Measurements from ENCODE around the gene PPIH. TPM values are rescaled to one million over a fixed set of nuclear protein-coding genes. Genes with fewer than 3 reads are reported as not detected.
"Not testable (repeated sequence)": the region's sequence is repeated elsewhere in the genome, so short reads cannot be mapped to it uniquely, and the experiment has no call there.

Gene PPIH
- 34.4 TPM for polyA plus RNA-seq (2013, experiment 1 of 2; ENCODE audit: insufficient read length)
- polyA plus RNA-seq (2013, experiment 2 of 2; ENCODE audit: insufficient read length): 30.2 TPM

DNA sequence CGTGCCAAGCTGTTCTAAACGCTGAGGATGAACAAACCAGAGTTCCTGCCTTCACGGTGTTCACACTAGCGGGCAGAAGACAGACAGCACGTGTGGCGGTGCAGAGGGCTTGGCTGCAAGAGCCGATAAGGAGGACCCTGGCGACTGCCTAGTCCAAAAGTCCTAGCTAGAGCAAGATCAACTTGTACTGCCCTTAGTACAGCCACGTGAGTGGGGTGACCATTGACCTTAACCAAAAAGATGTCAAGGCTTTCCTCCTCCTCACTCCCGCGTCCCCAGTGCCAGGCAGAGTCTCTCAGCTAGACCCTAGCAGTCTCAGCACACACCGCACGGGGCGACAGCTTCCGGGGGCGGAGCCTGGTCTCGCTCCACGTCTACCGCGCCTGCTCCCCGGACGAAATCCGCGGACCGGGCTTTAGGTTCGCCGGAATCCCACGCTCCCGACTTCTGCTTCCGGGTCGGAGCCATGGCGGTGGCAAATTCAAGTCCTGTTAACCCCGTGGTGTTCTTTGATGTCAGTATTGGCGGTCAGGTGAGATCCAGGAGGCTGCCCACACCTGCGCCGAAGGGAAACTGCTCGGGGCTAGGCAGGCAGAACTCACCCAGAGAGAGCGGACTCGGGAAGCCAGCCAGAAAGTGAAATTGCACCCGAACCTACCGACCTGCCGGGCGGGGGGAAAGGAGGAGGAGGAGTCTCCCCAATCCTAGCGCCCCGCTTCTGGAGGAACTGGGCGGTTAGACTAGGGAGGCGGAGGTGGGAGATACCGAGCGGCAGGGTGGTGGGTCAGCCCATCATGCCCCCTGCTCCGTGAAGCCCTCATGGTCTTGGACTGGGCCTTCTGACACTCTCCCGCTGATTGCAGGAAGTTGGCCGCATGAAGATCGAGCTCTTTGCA lies at the start of gene PPIH:
PPIH (plus strand) TSS at position 443 of the 896 bp plus-strand sequence; CDS start at position 467, 24 bp downstream.
- DNase-seq: peak; percentile 92

DNA sequence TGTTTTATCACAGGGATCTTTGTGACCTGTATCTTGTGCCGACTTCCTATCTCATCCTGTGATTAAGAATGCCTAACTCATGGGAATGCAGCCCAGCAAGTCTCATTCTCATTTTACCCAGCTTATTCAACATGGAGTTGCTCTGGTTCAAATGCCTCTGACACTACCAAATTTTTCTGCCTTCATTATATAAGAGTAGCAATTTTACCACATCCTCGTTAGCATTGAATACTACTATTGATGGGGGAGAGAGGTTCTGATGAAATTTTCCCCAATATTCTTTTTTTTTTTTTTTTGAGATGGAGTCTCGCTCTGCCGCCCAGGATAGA lies 44.5 kb upstream of the PPIH start:
- DNase-seq: no peak

- no peak for DNase-seq
Observed at GRCh38 chr1:42618866-42619265, 39.4 kb upstream of the PPIH start.

GRCh38 chr1:42620307-42620706 lies 37.9 kb upstream of the PPIH start:
- no peak for DNase-seq

GRCh38 chr1:42621180-42621579 lies 37.0 kb upstream of the PPIH start:
- DNase-seq: not testable (repeated sequence)

GRCh38 chr1:42627205-42627604 lies 31.0 kb upstream of the PPIH start:
- not testable (repeated sequence) for DNase-seq

GRCh38 chr1:42639116-42639515 lies 19.1 kb upstream of the PPIH start:
- DNase-seq: peak; percentile 58

- DNase-seq: no peak
Observed at GRCh38 chr1:42646056-42646455, 12.2 kb upstream of the PPIH start.

DNA sequence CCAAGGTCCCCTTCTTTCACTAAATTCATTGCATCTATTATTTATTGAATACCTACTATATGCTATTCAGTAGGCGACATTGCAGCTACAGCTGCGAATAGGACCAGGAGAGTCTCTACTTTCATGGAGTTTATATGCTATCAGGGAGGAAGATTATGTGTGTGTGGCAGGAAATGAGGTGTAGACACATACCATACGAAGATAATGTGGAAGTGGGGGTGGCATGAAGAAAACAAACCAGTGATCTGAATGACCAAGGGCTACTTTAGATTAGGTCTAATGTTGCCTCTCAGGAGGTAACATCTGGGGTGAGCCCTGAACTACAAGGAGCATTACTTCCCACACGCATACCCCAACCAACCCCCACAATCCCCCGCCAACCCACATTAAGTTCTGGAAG lies 1.0 kb upstream of the PPIH start:
- no peak for DNase-seq

DNA sequence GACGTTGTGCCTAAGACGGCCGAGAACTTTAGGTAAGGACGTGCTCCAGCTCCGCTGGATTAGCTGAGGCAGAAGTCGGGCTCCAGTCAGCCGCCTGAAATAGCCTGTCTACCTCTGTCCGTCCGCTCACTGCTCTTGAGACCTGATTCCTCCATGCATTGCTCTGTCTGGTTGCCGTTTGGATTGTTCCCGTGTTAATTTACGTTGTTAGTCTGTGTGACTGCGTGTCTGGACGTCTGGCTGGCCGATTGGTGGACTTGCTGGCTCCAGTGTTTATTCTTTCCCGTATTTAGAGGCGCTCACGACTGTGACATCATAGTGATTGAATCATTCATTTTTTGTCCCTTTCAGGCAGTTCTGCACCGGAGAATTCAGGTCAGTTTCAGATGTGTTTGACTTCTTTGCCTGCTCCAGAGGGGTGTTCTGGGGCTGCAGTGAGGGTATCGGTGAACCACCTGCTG lies 684 bp downstream of the PPIH start:
- no peak for DNase-seq

DNA sequence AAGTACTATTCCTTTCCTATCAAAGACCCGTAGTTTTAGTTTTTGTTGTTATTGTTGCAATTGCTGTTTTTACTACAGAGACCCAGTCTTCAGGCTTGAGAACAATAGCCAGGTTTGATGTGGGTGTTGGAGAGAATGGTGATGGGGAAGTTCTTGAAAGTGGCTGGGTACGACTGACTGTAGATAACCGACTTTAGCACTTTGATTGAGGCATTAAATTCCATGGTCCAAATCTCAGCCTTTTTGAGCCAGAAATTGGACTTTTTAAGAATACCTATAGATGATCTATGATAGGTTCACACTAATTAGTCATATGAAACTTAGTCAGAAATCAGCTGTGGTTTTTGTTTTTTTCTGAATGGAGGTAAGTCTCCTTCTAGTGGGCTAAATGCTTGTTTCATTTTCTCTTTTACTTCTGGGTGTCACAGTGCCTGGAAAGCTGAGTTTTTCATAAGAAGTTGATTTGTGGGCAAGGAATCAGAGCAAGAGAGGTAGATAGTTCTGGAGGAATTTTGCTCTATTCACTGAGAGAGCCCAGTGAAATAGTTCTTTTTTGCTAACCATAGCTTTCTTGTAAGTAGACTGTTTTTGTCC lies 2.8 kb downstream of the PPIH start:
- DNase-seq: no peak

- DNase-seq: no peak
Observed at GRCh38 chr1:42669936-42670335, 11.7 kb downstream of the PPIH start.

DNA sequence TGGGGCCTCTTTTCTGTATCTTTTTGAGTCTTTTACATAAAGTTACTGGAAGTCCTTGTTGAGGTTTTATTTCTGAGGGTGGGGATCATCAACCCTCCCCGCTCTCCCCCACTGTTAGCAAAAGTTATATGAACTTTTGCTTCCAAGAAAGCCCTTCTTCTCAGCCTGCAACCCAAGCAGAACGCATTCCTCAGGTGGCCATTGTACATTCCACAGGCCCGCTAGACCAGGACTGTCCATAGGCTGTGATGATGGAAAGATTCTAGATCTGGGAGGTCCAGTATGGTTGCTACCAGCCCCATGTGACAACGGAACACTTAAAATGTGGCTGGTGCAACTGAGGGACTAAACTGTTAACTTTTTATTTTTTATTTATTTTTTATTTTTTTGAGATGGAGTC lies 12.2 kb downstream of the PPIH start:
- no peak for DNase-seq

DNA sequence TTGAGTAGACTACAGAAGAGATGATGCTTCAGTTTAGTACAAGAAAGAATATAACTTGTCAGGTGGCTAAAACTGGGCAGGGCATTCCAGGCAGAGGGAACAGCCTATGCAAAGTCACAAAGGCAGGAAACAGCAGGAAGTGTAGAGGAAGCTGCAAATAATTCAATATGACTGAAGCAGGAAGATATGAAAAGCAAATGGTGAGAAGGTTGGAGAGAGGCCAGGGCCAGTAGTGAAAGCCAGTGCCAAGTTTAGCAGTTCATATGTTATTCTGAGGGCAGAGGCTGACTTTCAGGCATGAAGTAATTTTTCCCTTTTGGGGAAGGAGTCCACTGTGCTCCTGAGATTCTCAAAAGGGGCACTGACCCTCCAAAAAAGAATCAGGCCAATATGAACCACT lies 16.0 kb downstream of the PPIH start:
- no peak for DNase-seq

- no peak for DNase-seq
Observed at GRCh38 chr1:42674682-42675081, 16.5 kb downstream of the PPIH start.

DNA sequence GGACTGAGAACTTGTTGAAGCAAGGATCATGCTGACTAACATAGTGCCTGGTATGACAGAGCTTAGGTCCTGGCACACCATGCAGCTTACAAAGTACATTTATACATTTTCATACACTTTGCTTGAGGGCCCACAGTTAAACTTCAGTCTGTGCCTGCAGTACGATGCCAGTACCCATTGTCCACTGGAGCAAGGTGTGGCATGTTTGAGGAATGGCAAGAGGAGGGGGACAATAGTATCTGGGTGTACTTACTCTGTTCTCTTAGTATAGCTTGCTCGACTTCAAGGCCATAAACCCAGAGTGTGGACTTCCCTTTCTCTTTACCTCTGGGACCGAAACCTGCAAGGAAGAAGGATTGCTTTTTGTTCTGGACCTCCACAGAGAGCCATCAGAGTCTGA lies 17.2 kb downstream of the PPIH start:
- DNase-seq: no peak

GRCh38 chr1:42676534-42677087 lies 18.4 kb downstream of the PPIH start:
- DNase-seq: no peak

DNA sequence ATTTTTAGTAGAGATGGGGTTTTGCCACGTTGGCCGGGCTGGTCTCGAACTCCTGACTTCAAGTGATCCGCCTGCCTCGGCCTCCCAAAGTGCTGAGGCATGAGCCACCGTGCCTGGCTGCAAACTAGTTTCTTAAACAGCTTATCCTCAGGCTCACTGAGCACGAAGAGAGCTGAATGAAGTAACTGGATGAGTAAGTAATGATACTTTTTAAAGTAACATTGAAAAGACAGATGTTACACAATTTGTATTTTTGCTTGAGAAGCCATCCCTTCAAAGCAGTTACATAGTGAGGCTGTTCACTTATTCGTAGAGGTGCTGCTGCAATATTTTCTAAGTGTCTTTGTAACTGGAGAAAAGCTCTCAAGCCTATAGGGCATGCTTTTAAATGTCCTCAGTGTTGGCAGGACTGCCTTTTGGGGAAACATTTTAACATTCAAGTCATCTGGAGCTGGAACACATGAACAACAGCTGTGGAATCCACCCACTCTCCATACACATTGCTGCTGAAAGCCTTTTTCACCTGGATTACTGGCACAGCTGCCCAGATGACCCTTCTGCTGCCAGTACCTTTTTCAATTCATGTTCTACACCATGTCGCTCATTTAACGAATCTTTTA lies 21.3 kb downstream of the PPIH start:
- no peak for DNase-seq

DNA sequence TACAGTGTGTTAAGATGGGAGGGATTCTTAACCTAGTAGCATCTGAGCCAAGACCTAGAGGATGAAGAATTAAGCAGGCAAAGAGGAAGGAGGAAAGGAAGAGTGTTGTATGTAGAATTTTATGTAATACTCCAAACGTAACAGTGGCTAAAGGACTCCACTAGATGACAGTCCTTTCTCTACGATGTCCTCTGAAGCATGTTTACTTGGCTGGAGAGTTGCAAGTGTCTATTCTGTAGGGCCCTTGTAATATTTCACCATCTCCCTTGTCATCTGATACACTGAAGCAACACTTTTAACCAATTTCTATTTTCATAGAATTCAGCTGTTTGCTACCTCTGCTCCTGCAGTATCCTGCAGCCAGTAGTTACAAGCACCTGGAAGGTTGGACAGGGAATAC lies 21.8 kb downstream of the PPIH start:
- DNase-seq: no peak

- peak; percentile 13 for DNase-seq
Observed at GRCh38 chr1:42680921-42681683, 22.9 kb downstream of the PPIH start.

- DNase-seq: peak; percentile 99
Observed at GRCh38 chr1:42681741-42682483, 23.7 kb downstream of the PPIH start, which contains the start of gene YBX1. Gene YBX1, plus strand, starts transcription at chr1:42682418. Its CDS starts 148 bp downstream, at chr1:42682566.

DNA sequence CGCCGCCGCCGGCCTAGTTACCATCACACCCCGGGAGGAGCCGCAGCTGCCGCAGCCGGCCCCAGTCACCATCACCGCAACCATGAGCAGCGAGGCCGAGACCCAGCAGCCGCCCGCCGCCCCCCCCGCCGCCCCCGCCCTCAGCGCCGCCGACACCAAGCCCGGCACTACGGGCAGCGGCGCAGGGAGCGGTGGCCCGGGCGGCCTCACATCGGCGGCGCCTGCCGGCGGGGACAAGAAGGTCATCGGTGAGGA lies 24.2 kb downstream of the PPIH start:
- DNase-seq: not testable (repeated sequence)

Data from fibroblast of skin of scalp (primary cell).